CD4-positive, alpha-beta T cell (primary cell): ENCODE results near the gene GPC5. TPM values are rescaled to one million over a fixed set of nuclear protein-coding genes. Genes with fewer than 3 reads are reported as not detected.

Experiments
- ATAC-seq: fragments of 200-7000 bp; cut with Tn5 transposase; one replicate; pipeline ENCODE4 v1.10.0; 2022; ENCODE audit warnings: mild to moderate bottlenecking; ENCODE audit not compliant: poor library complexity
- CTCF ChIA-PET: fragments of 350-600 bp; sonication (Branson Sonifier 250); formaldehyde crosslinking; loops from one replicate; lab custom pipeline; 2021; ENCODE audit warnings: antibody characterized with exemption, inconsistent platforms; lab: Charles Lee
- POLR2A ChIA-PET: fragments of 350-600 bp; sonication (Branson Sonifier 250); formaldehyde crosslinking; loops from one replicate; lab custom pipeline; 2021; ENCODE audit warnings: antibody characterized with exemption, inconsistent platforms; lab: Charles Lee
- DNase-seq, 14 experiments: peaks; one replicate each; pipeline ENCODE4 v3.0.0-alpha.2; 2013 to 2020; ENCODE audit warnings: mixed read lengths in 2 of 14
- H3K27ac ChIP-seq, 2 donors: one replicate each; pipeline versions ENCODE4 v1.5.1 to v1.7.0; 2013; ENCODE audit warnings: low read length in 2 of 2, low read depth in 1 of 2, mild to moderate bottlenecking in 1 of 2
- H3K27me3 ChIP-seq, 2 experiments: 1 replicate in 1 of 2; 2 replicates in 1 of 2; pipeline versions ENCODE4 v1.6.1 to v1.7.0; 2013; ENCODE audit warnings: low read length in 2 of 2, control low read depth in 1 of 2, mild to moderate bottlenecking in 1 of 2, moderate library complexity in 1 of 2; ENCODE audit not compliant: insufficient read depth in 2 of 2, control insufficient read depth in 1 of 2
- H3K36me3 ChIP-seq: one replicate; pipeline ENCODE4 v1.6.1; 2013; ENCODE audit warnings: low read length, control low read depth; ENCODE audit not compliant: insufficient read depth
- H3K4me1 ChIP-seq: one replicate; pipeline ENCODE4 v1.6.1; 2013; ENCODE audit warnings: low read length, control low read depth; ENCODE audit not compliant: insufficient read depth
- H3K4me3 ChIP-seq: one replicate; pipeline ENCODE4 v1.5.1; 2013; ENCODE audit warnings: mild to moderate bottlenecking, low read length, moderate library complexity
- H3K9me3 ChIP-seq, 2 experiments: 1 replicate in 1 of 2; 2 replicates in 1 of 2; pipeline versions ENCODE4 v1.6.1 to v1.7.0; 2013; ENCODE audit warnings: low read length in 2 of 2, mild to moderate bottlenecking in 2 of 2, control low read depth in 1 of 2, moderate library complexity in 1 of 2; ENCODE audit not compliant: control insufficient read depth in 1 of 2, insufficient read depth in 1 of 2
- H3K27ac Mint-ChIP-seq: one replicate; pipeline ENCODE4 v1.8.0; 2020; ENCODE audit warnings: mixed read lengths
- H3K27me3 Mint-ChIP-seq: one replicate; pipeline ENCODE4 v1.8.0; 2021; ENCODE audit warnings: mixed read lengths
- H3K36me3 Mint-ChIP-seq: one replicate; pipeline ENCODE4 v1.8.0; 2021; ENCODE audit warnings: low read depth, mixed read lengths
- H3K4me1 Mint-ChIP-seq: one replicate; pipeline ENCODE4 v1.8.0; 2021; ENCODE audit warnings: low read depth, mixed read lengths
- H3K4me3 Mint-ChIP-seq: one replicate; pipeline ENCODE4 v1.8.0; 2020; ENCODE audit warnings: mild to moderate bottlenecking, mixed read lengths
- H3K9me3 Mint-ChIP-seq: one replicate; pipeline ENCODE4 v1.8.0; 2020; ENCODE audit warnings: mixed read lengths
- CTCF ChIP-seq: fragments of 200-600 bp; IDR thresholded peaks from one replicate; pipeline ENCODE4 v1.8.0; 2022; ENCODE audit warnings: antibody characterized with exemption, mild to moderate bottlenecking
- intact Hi-C, 2 experiments: fragments of 100-400 bp; cut with DNase I in 1 of 2; cut with micrococcal nuclease in 1 of 2; formaldehyde crosslinking; loops; one replicate each; pipeline versions ENCODE4 v1.15.1 to v1.9.0; 2023 to 2025; cut with DNase I, micrococcal nuclease
- total RNA-seq, 174 experiments: library from RNA in 2 of 174; stranded (reverse) in 2 of 174; gene quantifications; one replicate each; pipeline ENCODE4 v1.2.3 and lab custom pipeline; 2021 to 2026

GPC5 gene
- total RNA-seq, 2 experiments from 2014 or later: not detected

GRCh38 chr13:92827503-92827902 is 1429.1 kb downstream of the GPC5 start:
- Histone ChIP-seq H3K4me3 (no peak overlapping the region), H3K9me3 (no peaks in the 10 kb centered on the region), H3K4me1 (no peaks in the 10 kb centered on the region), H3K36me3 (no peaks in the 10 kb centered on the region), H3K27ac (no peak overlapping the region), H3K27me3 (no peaks in the 10 kb centered on the region)
- H3K36me3 Mint-ChIP-seq: no peaks in the 10 kb centered on the region
- ATAC-seq (no peak), DNase-seq (no peak)
- CTCF ChIA-PET: no interaction called here
- H3K4me1 Mint-ChIP-seq: no peaks in the 10 kb centered on the region
- no peak for TF ChIP-seq CTCF
- no peak overlapping the region for H3K4me3 Mint-ChIP-seq
- intact Hi-C loops: no loop called here
- H3K27me3 Mint-ChIP-seq: no peaks in the 10 kb centered on the region
- POLR2A ChIA-PET: no interaction called here
- H3K9me3 Mint-ChIP-seq: peaks cover 2% of the 10 kb centered on the region
- no peak overlapping the region for H3K27ac Mint-ChIP-seq

GRCh38 chr13:92829930-92830329 is 1431.5 kb downstream of the GPC5 start:
- Histone ChIP-seq H3K4me3 (no peak overlapping the region), H3K27me3 (no peaks in the 10 kb centered on the region), H3K27ac (no peak overlapping the region), H3K4me1 (no peaks in the 10 kb centered on the region), H3K9me3 (no peaks in the 10 kb centered on the region), H3K36me3 (no peaks in the 10 kb centered on the region)
- Mint-ChIP-seq H3K27ac (no peak overlapping the region), H3K4me1 (no peaks in the 10 kb centered on the region), H3K9me3 (peaks cover 2% of the 10 kb centered on the region), H3K4me3 (no peak overlapping the region), H3K36me3 (no peaks in the 10 kb centered on the region), H3K27me3 (no peaks in the 10 kb centered on the region)
- ATAC-seq (no peak), DNase-seq (no peak)
- intact Hi-C loops: no loop called here
- ChIA-PET POLR2A (no interaction called here), CTCF (no interaction called here)
- no peak for TF ChIP-seq CTCF

- H3K27ac Mint-ChIP-seq: no peak overlapping the region
- Histone ChIP-seq H3K4me3 (no peak overlapping the region), H3K27ac (no peak overlapping the region), H3K27me3 (no peaks in the 10 kb centered on the region), H3K9me3 (no peaks in the 10 kb centered on the region), H3K4me1 (no peaks in the 10 kb centered on the region), H3K36me3 (no peaks in the 10 kb centered on the region)
- no peaks in the 10 kb centered on the region for H3K36me3 Mint-ChIP-seq
- no peaks in the 10 kb centered on the region for H3K27me3 Mint-ChIP-seq
- intact Hi-C loops: no loop called here
- no peak for TF ChIP-seq CTCF
- no peak overlapping the region for H3K4me3 Mint-ChIP-seq
- H3K4me1 Mint-ChIP-seq: no peaks in the 10 kb centered on the region
- peaks cover 2% of the 10 kb centered on the region for H3K9me3 Mint-ChIP-seq
- CTCF ChIA-PET: interaction anchor here (1.5 kb wide), 1 partner anchor 11 kb away, joined by 3 read pairs; no protein-coding TSS in a partner anchor
- ATAC-seq (no peak), DNase-seq (no peak)
- POLR2A ChIA-PET: no interaction called here
Observed at GRCh38 chr13:92830821-92831220, 1432.4 kb downstream of the GPC5 start.
